ENCODE measurements around the gene ZRSR2. TPM values are rescaled to one million over a fixed set of nuclear protein-coding genes. Genes with fewer than 3 reads are reported as not detected.
"Not testable (repeated sequence)": the region's sequence is repeated elsewhere in the genome, so short reads cannot be mapped to it uniquely, and the experiment has no call there.

The ZRSR2 gene
- 18.7 and 20.3 TPM in 2 replicates for total RNA-seq

DNA sequence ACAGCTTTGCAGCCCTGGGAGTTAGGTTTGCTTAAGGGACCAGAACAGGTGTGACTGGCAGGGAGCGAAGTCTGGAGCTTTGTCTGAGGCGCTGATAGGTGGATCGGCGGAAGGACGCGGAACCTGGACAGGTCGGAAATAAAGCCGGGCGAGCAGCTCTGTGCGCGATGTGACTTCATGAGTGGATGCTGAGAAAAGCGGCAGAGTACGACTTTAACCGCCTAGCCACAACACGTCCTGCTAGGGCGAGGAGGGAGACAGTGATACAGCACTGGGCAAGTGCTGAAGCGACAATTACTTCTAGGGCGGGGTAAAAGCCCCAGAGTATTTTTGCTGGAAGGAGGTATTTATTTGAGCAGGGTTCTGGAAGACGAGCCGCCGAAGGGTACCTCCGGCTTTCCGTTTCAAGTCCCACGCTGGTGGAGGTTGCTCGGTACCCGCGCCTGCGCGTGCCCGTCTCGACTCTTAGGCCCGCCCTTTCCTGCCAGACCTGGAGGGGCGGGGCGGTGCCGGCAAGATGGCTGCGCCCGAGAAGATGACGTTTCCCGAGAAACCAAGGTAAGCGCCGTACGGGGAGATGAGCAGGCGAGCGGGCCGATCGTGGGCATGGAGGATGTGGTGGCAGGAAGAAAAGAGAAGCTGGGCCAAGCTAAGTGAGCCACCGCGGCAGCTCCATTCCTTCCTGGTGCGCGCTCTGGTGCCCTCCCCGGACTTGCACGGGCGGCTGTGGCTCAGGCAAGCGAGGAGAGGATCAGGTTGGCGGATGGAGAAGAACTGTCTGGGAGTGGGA, at the start of gene ZRSR2:
TSS of gene ZRSR2 (plus strand) at position 506 of the 790 bp plus-strand sequence. CDS start at position 518, 12 bp downstream.
- Mint-ChIP-seq H3K9me3 (no peaks in the 10 kb centered on the region), H3K4me3 (ENCODE audit: low read depth) (no peak within 1 kb of the TSS), H3K4me1 (ENCODE audit: low read depth) (peaks cover 12% of the 10 kb centered on the region)

DNA sequence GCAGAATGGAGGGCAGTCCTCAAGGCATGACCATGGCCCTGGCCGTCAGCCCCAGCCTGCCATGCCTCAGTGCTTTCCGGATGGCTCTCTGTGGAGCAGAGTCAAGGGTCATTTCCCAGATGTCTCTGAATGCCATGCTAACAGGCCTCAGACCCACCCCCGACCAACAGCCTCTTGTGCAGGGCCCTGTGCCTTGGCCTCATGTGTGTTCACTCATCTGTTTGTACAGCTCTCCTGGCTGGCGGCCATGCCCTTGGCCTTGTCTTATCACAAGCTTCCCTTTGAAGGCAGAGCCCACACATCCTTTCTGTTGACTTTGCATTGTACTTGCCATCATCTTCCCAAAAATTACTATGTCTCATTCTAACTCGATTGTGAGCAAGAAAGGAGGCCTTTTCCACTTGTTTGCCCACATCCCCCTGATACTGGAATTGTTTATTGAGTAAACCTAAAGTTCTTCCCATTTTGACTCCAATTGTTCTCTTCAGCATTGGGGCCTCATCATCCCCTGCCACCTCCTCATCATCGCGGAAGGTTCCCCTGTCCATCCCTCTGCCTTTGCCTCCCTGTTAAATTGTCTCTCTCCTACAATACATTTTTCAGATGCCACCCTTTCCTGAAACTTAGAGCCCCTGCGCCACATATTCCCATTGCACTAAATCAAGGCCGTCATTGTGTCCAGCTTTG, 46.0 kb upstream of the ZRSR2 start:
- peaks cover 24% of the 10 kb centered on the region for H3K36me3 Mint-ChIP-seq (ENCODE audit: low read depth)
- H3K27ac Mint-ChIP-seq, result no peak overlapping the region
- no peak for DNase-seq (ENCODE audit: low spot score)
- H3K9me3 Mint-ChIP-seq, result no peaks in the 10 kb centered on the region
- intact Hi-C loops (cut with micrococcal nuclease), result no loop called here
- peaks cover 26% of the 10 kb centered on the region for H3K4me1 Mint-ChIP-seq (ENCODE audit: low read depth)
- no peak overlapping the region for H3K4me3 Mint-ChIP-seq (ENCODE audit: low read depth)
- H3K27me3 Mint-ChIP-seq (ENCODE audit: low read depth), result no peaks in the 10 kb centered on the region

More for the DNA sequence above, at the start of gene ZRSR2:
- H3K36me3 Mint-ChIP-seq (ENCODE audit: low read depth), result peaks cover 21% of the 10 kb centered on the region
- peak; percentile 83 for DNase-seq (ENCODE audit: low spot score)
- no peak within 1 kb of the TSS for H3K27ac Mint-ChIP-seq
- intact Hi-C loops (cut with micrococcal nuclease), result loop anchor here (1.0 to 5.0 kb wide), 5 partner anchors 27 to 115 kb away; partner anchors contain the start of genes AP1S2 and CA5B
- H3K27me3 Mint-ChIP-seq (ENCODE audit: low read depth), result no peaks in the 10 kb centered on the region

DNA sequence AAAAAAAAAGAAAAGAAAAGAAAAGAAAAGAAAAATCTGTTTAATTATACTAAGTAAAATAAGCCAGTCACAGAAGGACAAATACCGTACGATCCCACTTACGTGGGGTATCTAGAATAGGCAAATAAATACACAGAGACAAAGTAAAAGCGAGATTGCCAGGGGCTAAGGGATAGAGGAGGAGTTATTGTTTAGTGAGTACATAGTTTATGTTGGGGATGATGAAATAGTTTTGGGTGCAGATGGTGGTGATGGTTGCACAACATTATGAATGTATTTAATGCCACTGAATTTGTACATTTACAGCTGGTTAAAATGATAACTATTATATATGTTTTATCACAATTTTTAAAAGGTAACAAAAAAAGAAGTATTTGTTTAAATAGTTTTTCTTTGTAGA, 45.1 kb upstream of the ZRSR2 start:
- Mint-ChIP-seq H3K36me3 (ENCODE audit: low read depth) (peaks cover 29% of the 10 kb centered on the region), H3K27ac (no peak overlapping the region), H3K9me3 (no peaks in the 10 kb centered on the region), H3K4me1 (ENCODE audit: low read depth) (peaks cover 29% of the 10 kb centered on the region), H3K27me3 (ENCODE audit: low read depth) (no peaks in the 10 kb centered on the region), H3K4me3 (ENCODE audit: low read depth) (no peak overlapping the region)
- no peak for DNase-seq (ENCODE audit: low spot score)
- intact Hi-C loops (cut with micrococcal nuclease), result no loop called here

DNA sequence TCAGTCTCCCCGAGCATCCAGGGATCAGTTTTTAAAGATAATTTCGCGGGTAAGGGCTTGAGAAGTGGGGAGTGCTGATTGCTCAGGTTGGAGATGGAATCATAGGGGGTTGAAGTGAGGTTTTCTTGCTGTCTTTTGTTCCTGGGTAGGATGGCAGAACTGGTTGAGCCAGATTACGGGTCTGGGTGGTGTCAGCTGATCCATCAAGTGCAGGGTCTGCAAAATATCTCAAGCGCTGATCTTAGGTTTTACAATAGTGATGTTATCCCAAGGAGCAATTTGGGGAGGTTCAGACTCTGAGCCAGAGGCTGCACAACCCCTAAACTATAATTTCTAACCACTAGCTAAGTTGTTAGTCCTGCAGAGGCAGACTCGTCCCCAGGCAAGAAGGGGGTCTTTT, 43.6 kb upstream of the ZRSR2 start:
- H3K27ac Mint-ChIP-seq; H3K9me3 Mint-ChIP-seq; H3K27me3 Mint-ChIP-seq (ENCODE audit: low read depth); intact Hi-C loops (cut with micrococcal nuclease); H3K4me3 Mint-ChIP-seq (ENCODE audit: low read depth); DNase-seq (ENCODE audit: low spot score): not testable (repeated sequence)
- peaks cover 30% of the 10 kb centered on the region for H3K36me3 Mint-ChIP-seq (ENCODE audit: low read depth)
- H3K4me1 Mint-ChIP-seq (ENCODE audit: low read depth), result peaks cover 42% of the 10 kb centered on the region

DNA sequence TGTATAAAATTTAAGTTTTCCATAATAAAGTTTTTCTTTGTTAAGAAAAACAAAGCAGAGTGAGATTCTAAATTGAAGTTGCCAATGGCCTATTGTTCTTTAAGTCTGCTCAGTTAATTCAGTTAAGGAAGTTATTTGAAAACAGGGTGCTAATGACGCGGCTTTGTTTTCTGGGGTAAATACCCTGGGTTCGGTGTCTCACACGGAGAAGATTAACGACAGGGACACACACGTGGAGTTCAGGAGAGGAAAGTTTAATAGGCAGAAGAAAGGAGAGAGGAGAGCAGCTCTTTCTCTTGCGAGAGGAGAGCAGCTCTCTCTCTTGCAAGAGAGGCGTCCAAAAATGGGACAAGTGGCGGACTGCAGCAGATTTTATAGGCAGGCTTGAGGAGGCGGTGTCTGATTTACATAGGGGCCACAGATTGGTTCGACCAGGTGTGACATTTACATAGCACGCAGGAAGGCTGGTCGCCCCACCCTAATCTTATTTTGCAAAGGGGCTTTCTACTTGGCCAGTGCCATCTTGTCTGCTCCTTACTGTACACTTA, 42.6 kb upstream of the ZRSR2 start:
- no peaks in the 10 kb centered on the region for H3K27me3 Mint-ChIP-seq (ENCODE audit: low read depth)
- intact Hi-C loops (cut with micrococcal nuclease), result no loop called here
- no peak overlapping the region for H3K27ac Mint-ChIP-seq
- H3K4me3 Mint-ChIP-seq (ENCODE audit: low read depth), result no peak overlapping the region
- H3K4me1 Mint-ChIP-seq (ENCODE audit: low read depth), result peaks cover 40% of the 10 kb centered on the region
- no peaks in the 10 kb centered on the region for H3K9me3 Mint-ChIP-seq
- no peak for DNase-seq (ENCODE audit: low spot score)
- peaks cover 24% of the 10 kb centered on the region for H3K36me3 Mint-ChIP-seq (ENCODE audit: low read depth)

DNA sequence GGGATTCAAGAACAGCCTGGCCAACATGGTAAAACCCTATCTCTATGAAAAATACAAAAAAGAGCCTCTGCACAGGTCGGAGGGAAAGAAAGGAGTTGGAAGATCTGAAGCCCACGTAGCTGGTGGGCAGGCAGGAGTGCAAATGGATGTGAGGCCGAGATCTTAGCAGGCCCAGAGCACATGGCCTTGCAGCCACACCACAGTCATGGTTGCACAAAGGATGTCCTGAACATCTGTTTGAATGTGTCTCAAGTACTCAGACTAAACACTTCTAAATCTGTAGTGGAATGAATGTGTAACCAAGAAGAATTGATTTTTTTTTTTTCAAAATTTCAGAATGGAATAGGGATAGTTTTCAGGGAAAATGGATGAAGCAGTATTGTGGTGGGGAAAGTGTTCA, 41.4 kb upstream of the ZRSR2 start:
- H3K27me3 Mint-ChIP-seq (ENCODE audit: low read depth), result no peaks in the 10 kb centered on the region
- intact Hi-C loops (cut with micrococcal nuclease), result no loop called here
- no peak for DNase-seq (ENCODE audit: low spot score)
- peak overlapping the region; percentile 79 for H3K27ac Mint-ChIP-seq
- no peak overlapping the region for H3K4me3 Mint-ChIP-seq (ENCODE audit: low read depth)
- peaks cover 41% of the 10 kb centered on the region for H3K4me1 Mint-ChIP-seq (ENCODE audit: low read depth)
- peaks cover 22% of the 10 kb centered on the region for H3K36me3 Mint-ChIP-seq (ENCODE audit: low read depth)
- H3K9me3 Mint-ChIP-seq, result no peaks in the 10 kb centered on the region

DNA sequence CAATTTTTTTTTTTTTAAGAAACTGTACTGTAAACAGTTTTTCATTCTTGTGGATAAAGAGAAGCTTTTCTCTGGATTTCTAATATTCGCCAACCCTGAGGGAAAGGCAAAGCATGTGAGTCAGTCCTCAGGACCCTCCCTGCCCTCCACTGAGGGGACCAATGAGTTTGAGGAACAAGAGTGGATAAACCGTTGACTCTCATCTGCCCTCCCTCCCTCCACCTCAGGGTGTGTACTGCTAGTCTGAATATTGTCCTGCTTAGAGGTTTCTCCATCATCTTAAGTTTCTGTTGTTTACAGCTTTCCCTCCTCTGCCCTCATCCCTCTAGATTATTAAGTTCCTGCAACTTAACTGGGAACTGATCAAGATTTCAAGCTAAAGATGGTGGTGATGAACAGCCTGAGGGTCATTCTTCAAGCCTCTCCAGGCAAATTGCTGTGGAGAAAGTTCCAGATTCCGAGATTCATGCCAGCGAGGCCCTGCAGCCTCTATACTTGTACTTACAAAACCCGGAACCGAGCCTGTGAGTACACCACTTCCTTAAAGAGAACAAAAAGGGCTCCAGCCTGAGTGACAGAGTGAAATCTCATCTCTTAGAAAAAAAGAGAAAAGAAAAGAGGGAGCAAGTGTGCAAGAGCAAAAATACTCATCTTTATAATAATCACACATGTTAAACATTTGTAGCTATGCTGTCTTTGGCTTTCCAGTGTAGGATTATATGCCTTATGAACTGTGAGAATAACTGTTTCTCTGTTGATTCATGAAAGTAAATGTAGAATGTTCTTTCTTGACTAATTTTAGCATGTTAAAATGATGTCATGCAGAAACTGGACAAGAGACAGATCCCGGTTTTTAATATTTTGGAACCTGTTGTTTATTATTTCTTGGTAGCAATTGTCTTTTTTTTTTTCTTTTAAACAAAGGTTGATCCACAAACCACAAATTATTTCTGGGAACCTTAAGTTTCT, 40.4 kb upstream of the ZRSR2 start:
- H3K4me3 Mint-ChIP-seq (ENCODE audit: low read depth), result peak overlapping the region; percentile 60
- H3K36me3 Mint-ChIP-seq (ENCODE audit: low read depth), result peaks cover 22% of the 10 kb centered on the region
- H3K9me3 Mint-ChIP-seq, result no peaks in the 10 kb centered on the region
- H3K27ac Mint-ChIP-seq, result peak overlapping the region; percentile 96
- DNase-seq (ENCODE audit: low spot score), result peak; percentile 13
- intact Hi-C loops (cut with micrococcal nuclease), result loop anchor here (1.0 to 10.0 kb wide), 5 partner anchors 12 to 965 kb away; partner anchors contain the start of genes CA5B, CTPS2, SYAP1 and ZRSR2
- peaks cover 45% of the 10 kb centered on the region for H3K4me1 Mint-ChIP-seq (ENCODE audit: low read depth)
- H3K27me3 Mint-ChIP-seq (ENCODE audit: low read depth), result no peaks in the 10 kb centered on the region

DNA sequence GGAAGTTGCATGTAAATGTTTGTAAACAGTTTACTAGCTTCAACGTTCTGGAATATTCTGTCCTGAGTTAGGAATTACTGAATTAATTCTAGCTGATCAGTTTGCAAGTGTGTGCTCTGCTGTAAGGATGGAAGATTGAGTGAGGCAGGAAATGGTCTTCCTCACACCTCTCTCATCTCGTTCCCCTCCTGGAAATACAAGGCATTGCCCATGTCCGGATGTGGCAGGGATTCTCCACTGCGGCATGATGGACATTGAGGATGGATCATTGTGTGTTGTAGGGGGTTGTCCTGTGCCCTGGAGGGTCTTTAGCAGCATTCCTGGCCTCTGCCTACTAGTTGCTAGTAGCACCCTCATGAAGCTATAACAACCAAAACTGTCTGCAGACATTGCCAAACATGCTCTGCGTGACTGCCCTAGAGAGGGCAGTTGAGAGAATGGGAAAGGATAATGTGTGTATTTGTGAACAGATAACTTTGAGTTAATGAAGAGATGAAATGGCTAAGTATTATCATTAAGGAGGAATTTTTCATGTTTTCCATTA, 39.6 kb upstream of the ZRSR2 start:
- no peaks in the 10 kb centered on the region for H3K27me3 Mint-ChIP-seq (ENCODE audit: low read depth)
- peaks cover 22% of the 10 kb centered on the region for H3K36me3 Mint-ChIP-seq (ENCODE audit: low read depth)
- peaks cover 44% of the 10 kb centered on the region for H3K4me1 Mint-ChIP-seq (ENCODE audit: low read depth)
- peak; percentile 8 for DNase-seq (ENCODE audit: low spot score)
- intact Hi-C loops (cut with micrococcal nuclease), result loop anchor here (1.0 to 10.0 kb wide), 5 partner anchors 12 to 964 kb away; partner anchors contain the start of genes CA5B, CTPS2, SYAP1 and ZRSR2
- H3K4me3 Mint-ChIP-seq (ENCODE audit: low read depth), result peak overlapping the region; percentile 58
- peak overlapping the region; percentile 96 for H3K27ac Mint-ChIP-seq
- no peaks in the 10 kb centered on the region for H3K9me3 Mint-ChIP-seq

- H3K36me3 Mint-ChIP-seq (ENCODE audit: low read depth), result peaks cover 26% of the 10 kb centered on the region
- peak overlapping the region; percentile 58 for H3K4me3 Mint-ChIP-seq (ENCODE audit: low read depth)
- peak overlapping the region; percentile 96 for H3K27ac Mint-ChIP-seq
- H3K4me1 Mint-ChIP-seq (ENCODE audit: low read depth), result peaks cover 46% of the 10 kb centered on the region
- H3K27me3 Mint-ChIP-seq (ENCODE audit: low read depth), result no peaks in the 10 kb centered on the region
- DNase-seq (ENCODE audit: low spot score), result peak; percentile 13
- intact Hi-C loops (cut with micrococcal nuclease), result loop anchor here (5.0 to 10.0 kb wide), 3 partner anchors 41 to 964 kb away; partner anchors contain the start of genes CTPS2, SYAP1 and ZRSR2
- no peaks in the 10 kb centered on the region for H3K9me3 Mint-ChIP-seq
Observed at GRCh38 chrX:15751155-15751819, 39.0 kb upstream of the ZRSR2 start.

DNA sequence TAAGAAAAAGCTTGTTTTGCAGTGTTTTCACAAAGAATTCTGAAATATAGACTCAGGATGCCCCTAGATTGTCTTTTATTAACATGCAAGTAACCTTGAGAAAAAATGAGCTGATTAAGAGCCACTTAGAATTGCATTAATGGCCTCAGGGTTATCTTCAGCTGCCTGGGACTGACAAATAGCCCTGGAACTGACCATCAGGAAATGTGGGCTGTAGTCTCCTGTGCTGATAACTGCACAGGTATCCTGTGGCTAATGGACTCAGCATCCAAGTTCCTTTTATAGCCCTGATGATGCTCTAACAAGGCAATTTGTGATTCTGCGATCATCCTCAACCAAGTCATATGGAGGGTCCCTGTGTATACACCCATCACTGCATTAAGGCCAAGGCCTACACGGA, 35.2 kb upstream of the ZRSR2 start:
- peaks cover 46% of the 10 kb centered on the region for H3K4me1 Mint-ChIP-seq (ENCODE audit: low read depth)
- H3K27me3 Mint-ChIP-seq (ENCODE audit: low read depth), result no peaks in the 10 kb centered on the region
- H3K36me3 Mint-ChIP-seq (ENCODE audit: low read depth), result peaks cover 19% of the 10 kb centered on the region
- H3K9me3 Mint-ChIP-seq, result no peaks in the 10 kb centered on the region
- intact Hi-C loops (cut with micrococcal nuclease), result loop anchor here (10.0 kb wide), 1 partner anchor 960 kb away; the partner anchor contains the start of genes CTPS2 and SYAP1
- H3K27ac Mint-ChIP-seq, result no peak overlapping the region
- H3K4me3 Mint-ChIP-seq (ENCODE audit: low read depth), result no peak overlapping the region
- no peak for DNase-seq (ENCODE audit: low spot score)

DNA sequence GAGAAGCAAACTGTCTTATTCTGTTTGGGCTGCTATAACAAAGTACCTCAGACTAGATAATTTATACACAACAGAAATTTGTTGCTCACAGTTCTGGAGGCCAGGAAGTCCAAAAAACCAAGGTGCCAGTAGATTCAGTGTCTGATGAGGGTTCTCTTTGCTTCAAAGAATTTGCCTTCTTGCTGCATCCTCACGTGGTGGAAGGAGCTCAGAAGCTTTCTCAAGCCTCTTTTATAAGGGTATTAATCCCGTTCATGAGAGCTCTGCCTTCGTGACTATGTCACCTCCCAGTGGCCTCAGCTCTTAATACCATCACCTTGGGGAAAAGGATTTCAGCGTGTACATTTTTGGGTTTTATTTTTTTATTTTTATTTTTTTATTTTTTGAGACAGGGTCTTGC, 32.1 kb upstream of the ZRSR2 start:
- H3K9me3 Mint-ChIP-seq, result no peaks in the 10 kb centered on the region
- DNase-seq (ENCODE audit: low spot score), result no peak
- peaks cover 38% of the 10 kb centered on the region for H3K4me1 Mint-ChIP-seq (ENCODE audit: low read depth)
- H3K36me3 Mint-ChIP-seq (ENCODE audit: low read depth), result peaks cover 12% of the 10 kb centered on the region
- intact Hi-C loops (cut with micrococcal nuclease), result loop anchor here (10.0 kb wide), 1 partner anchor 957 kb away; the partner anchor contains the start of genes CTPS2 and SYAP1
- no peak overlapping the region for H3K4me3 Mint-ChIP-seq (ENCODE audit: low read depth)
- H3K27me3 Mint-ChIP-seq (ENCODE audit: low read depth), result no peaks in the 10 kb centered on the region
- H3K27ac Mint-ChIP-seq, result peak overlapping the region; percentile 63

Measured in activated T-helper 2 cell treated with anti-CD3 and anti-CD28 coated beads, Interferon-gamma antibody, Interleukin-2, Interleukin-4, amounts not matched to agents 10 μg/mL and 5 μg/mL and 100 μg/mL, durations not matched to agents 14 hours and 24 hours and 36 hours (primary cell).